HG03060 (cell line): ENCODE measurements around the gene RPP25.
"Not testable (repeated sequence)": the region's sequence is repeated elsewhere in the genome, so short reads cannot be mapped to it uniquely, and the experiment has no call there.

ENCODE experiments used
- ATAC-seq: cut with Tn5 transposase; IDR thresholded peaks from one replicate; pipeline ENCODE4 v1.9.1; 2021; ENCODE audit warnings: low read depth, moderate number of reproducible peaks; ENCODE audit not compliant: unreplicated experiment

Gene RPP25

DNA sequence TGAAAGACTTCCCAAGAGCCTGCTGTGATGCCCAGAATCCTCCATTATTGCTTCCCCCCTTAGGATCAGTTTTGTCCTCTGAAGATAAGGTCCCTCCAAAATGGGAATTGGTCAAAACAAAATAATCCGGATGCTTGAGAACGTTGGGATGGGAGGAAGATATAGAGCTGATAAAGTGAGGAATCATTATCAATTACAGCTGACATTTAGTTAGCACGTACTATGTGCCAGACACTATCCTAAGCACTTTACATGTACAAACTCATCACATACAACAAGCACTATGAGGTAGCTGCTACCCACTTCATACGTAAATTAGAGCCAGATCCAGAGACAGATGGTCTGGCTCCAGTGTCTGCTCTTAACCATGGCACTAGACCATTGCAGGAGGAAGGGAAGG lies 6.6 kb upstream of the RPP25 start:
- ATAC-seq, result no peak

DNA sequence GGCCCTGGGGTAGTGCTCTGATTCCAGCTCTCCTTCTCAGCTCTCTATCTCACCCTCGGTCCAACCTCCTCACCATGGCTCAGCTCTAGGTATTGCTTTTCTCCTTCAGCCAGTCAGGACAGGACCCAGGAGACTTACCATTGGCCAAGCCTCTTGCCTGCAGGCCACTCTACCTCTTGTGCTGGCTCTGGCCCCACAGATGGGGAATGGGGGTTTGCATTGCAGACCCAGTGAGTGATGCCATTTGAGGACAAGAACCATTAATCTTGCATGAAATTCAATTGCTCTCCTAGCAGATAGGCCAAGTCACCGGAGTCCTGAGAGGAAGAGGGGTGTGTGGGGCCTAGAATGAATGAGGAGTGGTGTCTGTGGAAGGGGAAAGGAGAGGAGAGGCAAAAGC lies 6.1 kb upstream of the RPP25 start:
- no peak for ATAC-seq

DNA sequence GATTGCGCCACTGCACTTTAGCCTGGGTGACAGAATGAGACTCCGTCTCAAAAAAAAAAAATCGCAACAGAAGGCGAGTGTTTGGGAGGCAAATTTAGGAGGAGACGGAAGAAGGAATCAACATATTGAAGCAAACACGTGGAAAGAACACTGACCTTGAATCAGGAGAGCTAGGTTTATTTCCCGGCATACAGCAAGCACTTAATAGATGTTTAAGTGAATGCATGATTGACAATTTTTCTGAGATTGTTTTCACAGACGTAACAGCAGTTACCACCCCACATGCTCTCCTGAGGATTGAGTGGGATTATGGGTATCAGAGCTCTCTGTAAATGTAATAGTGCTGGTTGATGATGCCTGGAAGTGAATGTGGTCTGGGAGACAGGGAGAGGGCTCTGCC lies 5.6 kb upstream of the RPP25 start:
- no peak for ATAC-seq

DNA sequence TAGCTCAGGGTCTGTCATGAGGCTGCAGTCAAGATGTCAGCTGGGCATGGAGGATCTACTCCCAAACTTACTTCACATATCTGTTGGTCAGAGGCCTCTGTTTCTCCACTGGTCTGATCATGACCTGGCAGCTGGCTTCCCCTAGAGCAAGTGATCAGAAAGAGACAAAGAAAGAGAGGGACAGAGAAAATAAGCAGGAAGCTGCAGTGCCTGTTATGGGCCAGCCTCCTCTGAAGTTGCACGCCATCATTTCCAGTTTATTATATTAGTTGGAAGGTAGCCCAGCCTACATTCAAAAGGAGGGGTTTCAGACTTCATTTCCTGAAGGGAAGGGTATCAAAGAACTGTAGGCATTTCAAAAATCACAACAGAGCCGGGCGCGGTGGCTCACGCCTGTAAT lies 5.0 kb upstream of the RPP25 start:
- ATAC-seq, result no peak

DNA sequence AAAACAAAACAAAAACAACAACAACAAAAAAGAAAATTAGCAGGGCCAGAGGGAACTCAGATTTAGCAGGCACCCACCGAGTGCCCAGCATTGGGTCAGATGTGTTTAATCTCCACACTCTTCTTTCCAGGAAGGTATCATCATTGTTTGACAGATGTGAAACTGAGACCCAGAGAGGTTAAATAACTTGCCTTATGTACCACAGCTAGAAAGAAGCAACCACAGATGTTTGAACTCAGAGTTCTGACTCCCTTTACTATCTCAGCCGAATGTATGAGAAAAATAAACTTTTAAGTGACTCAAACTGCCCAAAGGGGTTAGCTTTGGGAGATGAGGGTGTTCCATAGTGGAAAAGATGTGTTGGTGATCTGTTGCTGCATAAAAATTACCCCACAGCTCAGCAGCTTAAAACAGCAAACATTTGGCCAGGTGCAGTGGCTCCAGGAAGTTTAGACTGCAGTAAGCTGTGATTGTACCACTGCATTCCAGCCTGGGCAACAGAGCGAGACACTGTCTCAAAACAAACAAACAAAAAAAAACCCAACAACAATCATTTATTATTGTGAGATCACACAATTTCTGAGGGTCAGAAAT lies 4.5 kb upstream of the RPP25 start:
- ATAC-seq, result no peak

DNA sequence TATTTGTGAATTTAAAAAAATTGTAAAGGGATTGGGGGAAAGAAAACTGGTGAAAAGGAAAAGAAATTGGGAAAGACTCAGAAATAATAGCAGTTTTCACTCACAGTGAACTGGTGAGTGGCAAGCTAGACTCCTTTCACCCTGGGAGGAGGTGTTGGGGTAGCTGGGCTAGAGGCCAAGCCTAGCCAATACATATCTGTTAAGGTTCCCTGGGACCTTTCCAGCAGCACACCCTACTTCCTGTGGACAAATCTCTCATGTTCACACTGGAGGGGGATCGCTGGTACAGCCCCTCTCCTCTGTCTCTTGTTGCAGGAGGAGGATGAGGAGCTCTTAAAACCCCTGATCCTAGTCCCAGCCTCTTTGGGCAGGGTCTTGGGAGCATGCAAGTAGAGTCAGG lies 3.7 kb upstream of the RPP25 start:
- ATAC-seq, result no peak

DNA sequence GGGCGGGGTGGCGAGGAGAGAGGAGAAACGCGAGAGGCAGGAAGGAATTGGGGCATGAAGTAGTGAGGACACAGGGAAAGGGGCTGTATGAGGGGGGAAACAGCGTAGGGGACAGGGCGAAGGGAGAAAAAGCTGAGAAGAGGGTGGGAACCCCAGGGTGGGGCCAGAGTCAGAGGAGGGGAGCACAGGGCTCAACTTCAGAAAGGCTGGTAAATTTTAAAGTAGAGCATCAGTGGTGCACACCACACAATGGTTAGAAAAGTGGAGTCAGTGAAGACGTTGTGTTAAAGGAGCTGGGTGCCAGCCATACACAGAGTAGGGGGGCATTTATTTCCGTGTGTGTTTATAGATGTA lies 3.0 kb upstream of the RPP25 start:
- no peak for ATAC-seq

DNA sequence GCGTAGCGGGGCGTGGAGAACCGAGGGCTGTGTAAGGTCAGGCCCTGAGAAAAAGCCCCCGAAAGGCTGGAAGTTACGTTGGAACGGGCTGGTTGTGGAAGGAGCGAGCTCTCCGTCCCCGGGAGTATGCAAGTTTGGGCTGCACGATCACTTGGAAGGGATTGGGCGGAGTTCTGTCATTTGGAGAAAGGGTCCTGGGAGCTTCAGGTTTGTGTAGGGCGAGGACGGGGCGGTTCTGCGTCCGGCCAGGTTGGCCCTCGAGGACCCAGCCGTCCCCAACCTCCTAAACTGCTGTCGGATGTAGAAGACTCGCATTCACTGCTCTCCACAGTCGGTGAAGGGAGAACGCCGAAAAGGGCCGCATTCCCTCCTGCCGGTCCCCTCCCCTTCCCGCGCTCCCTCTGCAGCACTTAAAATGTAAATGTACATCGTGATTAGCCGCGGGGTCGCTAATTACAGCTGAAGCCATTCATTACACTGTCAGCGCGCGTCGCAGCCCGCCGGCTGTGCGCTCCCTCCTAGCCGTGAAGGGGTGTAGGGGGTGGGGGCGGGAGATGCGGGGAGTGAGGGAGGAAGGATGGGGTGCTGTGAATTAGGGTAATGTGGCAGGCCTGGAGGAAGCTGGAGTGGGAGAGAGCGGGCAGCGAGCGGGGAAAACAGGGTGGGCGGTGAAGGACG lies 2.5 kb upstream of the RPP25 start:
- ATAC-seq, result no peak

DNA sequence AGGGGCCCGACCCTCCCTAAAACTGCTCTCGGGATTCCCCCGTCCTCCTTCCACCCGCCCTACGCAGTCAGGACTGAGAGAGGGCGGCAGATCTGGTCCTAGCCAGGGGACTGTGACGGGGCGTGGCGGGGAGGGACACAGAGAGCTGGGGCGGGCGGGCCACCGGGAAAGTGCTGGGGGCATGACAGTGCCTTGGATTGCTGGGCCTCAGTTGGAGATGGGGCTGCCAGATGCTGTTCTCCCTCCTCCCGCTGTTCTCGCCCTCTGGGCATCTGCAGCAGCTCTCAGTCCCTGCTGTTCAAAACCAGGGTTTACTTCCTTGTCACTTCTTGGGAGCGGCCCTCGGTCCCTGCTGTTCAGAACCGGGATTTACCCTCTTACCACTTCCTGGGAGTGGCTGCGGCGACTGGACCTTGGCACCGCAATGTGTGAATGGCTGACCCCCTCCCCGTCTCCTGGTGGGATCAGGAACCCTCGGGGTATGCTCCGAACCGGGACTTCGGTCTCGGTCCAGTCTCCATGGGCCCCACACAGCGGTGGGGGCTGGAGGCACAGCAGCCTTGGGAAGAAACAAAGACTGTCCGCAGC lies 1.8 kb upstream of the RPP25 start:
- ATAC-seq, result no peak

DNA sequence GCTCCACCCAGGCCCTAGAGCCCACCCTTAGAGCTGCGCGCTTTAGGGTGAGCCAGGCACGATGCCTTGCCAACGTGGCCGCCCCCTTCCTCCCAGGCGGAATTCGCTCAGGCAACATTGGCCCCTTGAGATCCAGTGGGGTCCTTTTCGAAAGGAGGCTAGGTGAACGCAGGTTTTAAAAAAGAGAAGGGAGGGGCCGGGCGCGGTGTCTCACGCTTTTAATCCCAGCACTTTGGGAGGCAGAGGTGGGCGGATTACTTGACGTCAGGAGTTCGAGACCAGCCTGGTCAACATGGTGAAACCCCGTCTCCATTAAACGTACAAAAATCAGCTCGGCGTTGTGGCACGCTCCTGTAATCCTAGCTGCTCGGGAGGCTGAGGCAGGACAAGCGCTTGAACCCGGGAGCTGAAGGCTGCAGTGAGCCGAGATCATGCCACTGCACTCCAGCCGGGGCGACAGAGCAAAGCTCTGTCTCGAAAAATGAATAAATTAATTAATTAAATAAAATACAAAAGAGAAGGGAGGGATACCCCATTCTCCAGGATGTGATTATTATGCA lies 984 bp upstream of the RPP25 start:
- no peak for ATAC-seq

DNA sequence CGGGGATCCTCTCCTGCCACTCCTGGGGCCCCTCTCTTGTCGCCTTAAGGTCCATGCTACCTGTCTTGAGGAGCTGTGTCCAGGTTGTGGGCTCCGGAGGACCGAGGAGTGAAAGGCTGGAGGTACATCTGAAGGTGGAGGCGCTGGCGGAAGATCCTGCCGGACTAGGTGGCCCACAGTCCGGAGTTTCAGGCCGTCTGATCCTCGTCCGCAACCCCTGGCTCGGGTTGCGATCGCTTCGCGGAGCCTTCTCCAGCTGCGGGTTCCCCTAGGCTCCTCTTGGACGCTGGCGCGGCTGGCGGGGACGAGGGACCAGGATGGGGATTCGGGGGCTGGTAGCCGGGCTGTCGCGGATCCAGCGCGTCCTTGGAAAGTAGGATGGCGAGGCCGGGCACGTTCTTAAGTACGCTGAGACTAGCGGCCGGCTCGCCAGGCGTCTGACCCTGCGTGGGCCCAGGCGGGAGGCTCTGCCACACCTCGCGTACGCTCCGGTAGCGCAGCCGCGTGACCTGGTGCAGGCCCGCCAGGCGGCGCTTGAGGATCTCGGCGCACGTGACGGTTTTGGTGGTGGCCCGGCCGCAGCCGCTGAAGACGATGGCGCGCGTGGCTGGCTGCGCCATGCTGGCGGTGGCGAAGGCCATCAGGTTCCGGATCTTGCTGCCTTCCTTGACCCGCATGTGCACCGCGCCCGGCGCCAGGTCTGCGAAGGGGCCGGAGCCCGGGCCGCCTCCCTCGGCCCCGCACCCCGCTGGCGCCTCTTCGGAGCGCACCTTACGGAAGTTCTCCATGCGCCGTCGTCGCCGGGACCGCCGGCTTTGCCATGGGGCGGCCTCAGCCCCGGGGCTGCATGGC lies 550 bp downstream of the RPP25 start:
- no peak for ATAC-seq

DNA sequence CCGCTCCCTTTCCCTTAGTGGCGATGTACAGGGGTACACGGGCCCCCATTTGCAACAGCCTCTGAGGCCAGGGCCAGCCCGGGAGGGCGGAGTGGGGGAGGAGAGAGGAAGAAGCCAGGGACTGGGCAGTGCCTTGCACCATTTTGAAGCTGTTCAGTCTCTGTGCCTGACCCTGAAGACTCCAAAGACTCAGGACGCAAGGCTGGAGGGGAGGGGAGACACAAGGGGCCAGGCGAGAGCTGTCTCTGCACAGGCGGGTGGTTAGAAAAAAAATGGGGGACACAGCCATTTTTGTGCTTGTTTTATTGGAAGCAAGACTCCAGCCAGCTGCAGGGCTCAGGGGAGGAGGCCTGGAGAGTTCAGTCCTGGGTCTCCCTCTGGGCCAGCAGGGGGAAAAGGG lies 1.6 kb downstream of the RPP25 start:
- ATAC-seq, result no peak

DNA sequence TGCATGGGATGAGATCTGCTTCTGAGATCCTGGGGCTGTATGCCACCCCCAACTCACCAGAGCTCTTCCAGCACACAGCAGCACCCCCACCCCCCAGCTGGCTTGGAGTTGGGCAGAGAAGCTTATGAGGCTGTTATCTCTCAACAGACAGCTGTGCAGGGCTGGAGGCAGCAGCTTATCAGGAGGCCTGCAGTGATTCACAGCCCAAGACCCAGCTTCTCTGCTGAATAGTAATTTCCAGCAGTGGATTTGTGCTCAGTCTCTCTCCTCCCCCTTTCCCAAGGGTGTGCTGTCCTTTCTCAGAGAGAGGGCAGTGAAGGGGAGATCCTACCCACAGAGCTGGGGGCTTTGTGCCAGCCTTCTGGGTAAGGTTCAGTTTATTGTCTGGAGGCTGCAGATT lies 2.1 kb downstream of the RPP25 start:
- ATAC-seq, result no peak

DNA sequence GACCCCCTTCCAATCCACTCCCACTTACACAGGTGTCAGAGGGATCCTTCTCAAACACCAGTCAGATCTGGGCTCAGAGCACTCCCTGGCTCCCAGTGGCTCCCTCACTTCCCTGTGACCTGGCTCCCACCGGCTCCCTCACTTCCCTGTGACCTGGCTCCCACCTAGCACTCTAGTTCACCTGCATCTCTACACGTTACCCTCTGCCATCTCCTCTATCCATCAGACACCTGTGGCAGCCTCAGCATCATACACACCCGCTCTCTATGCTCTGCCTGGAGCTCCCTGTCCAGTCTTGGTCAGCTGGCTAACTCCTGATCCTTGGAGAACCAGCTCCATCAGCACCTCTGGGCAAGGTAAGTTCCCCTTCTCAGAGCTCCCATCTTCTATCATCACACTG lies 5.6 kb downstream of the RPP25 start:
- ATAC-seq, result no peak

DNA sequence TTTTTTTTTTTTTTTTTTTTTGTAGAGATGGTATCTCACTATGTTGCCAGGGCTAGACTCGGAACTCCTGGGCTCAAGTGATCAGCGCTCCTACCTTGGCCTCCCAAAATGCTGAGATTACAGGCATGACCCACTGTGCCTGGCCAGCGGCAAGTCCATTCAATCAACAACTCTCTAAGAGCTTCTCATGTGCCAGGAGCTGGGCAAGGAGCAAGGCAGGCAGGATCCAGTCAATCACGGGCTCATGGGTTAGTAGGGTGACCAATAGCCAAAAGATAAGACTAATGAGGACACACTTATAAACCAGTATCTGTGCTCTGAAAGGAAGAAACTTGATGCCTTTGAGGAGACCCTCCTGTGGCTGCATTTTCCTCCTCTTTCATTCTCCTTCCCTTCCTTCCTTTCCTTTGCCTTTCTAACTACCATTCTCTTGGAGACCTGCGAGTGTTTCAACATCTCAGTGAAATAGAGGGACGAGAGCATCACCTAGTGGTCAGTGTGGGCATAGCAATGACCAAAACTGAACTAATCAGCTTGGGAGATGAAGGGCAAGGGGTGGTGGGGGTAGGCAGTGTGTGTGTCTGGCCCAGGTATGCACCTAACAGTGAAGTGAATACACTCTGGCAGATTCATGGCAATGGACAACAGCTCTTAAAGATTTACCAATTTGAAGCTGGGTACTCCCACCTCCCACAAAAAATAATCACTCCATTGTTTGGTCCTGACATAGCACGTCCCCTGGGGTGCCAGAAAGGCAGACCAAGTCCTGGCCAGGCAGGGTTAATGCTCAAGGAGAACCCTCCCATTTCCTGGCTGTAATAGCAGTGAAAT lies 6.3 kb downstream of the RPP25 start:
- no peak for ATAC-seq

DNA sequence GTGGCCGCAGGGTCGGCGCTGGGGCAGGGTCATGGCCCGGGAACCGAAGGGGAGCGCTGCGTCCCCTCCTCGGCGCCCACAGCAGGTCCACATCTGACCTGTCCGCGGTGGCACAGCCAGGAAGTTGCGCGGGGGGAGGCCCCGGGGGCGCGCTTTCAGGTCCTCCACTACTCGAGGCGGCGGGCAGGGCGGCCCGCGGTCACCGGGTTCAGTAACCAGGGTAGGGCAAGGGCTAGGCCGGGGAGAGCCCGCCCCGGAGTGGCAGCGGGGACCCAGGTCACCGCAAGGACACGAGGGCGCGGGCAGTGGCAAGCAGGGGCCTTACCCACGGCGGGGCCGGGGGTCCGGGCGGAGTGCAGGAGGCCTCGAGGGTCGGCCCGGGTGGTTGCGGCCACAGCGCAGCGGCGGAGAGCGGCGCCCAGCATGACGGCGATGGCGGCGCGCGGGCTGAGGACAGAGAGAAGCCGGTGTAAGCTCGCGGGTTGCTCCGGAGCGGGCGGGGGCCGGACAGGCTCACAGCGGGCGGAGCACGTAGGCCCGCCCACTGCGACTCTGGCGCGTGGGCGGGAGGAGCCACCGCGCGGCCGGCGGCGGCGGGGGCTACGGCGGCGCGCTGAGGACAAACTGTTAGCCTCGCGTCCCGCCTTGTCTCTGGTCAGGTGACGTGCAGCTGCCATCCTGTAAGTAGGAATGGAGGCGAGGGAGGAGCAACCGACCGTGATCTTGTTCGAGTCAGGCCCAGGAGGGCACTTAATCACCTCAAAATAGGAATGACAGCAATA lies 18.8 kb downstream of the RPP25 start, which contains the start of gene COX5A:
TSS of gene COX5A (minus strand) at position 484 of the 782 bp plus-strand sequence. CDS start at position 425, 59 bp downstream.
- peak; percentile 67 for ATAC-seq

DNA sequence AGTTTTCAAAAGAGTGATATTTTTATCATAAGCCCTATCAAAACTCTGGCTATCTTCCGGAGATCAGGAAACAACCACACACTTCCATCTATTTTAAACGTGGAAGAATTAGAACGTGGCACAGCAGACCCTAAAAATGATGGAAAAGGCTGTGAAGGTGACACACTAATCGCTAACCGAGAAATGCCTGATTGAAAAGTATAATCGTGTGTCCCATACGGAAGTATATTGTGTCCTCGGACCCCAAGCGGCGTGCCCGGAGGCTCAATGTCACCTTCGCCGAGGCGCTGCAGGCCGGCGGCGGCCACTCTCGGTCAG lies 19.3 kb downstream of the RPP25 start:
- ATAC-seq, result no peak

DNA sequence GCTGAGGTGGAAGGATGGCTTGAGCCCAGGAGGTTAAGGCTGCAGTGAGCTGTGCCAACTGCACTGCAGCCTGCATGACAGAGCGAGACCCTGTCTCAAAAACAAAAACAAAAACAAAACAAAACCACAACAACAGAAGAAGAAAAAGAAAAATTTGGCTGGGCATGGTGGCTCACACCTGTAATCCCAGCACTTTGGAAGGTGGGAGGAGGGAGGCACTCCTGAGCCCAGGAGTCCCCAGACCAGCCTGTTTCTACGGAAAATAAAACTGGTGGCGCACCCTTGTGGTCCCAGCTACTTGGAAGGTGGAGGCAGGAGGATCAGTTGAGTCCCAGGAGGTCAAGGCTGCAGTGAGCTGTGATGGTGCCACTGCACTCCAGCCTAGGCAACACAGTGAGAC lies 21.4 kb downstream of the RPP25 start:
- not testable (repeated sequence) for ATAC-seq

DNA sequence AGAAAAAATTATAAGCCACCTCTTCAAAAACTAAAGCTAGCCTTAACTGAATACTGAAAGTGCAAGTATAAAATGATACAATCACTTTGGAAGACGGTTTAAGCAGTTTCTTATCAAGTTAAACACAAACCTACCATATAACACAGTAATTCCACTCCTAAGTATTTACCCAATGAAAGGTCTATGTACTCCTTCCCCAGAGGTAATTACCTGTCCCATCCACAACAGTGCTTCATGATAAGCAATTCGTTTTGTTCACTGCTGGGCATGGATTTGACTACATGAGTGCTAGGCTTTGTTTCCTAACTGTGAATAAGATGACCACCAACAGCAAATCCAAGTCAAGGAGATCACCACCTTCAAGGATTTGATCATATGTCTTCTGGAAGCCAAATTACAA lies 23.0 kb downstream of the RPP25 start:
- no peak for ATAC-seq

DNA sequence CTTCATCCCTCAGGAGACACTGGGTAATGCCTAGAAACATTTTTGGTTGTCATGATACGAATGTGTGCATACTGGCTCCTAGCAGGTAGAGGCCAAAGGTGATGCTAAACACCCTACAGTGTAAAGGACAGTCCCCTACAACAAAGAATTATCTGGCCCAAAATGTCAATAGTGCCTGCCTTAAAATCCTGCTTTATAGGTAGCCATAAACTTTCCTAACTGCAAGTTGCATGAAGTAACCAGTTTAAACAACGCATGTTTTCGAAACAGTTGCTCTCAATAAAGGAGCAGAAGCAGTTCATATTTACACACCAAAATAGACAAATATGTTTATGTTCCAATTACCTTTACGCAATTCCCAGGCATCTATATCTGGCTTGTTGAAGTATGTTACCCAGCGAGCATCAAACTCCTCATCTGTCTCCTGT lies 27.8 kb downstream of the RPP25 start:
- no peak for ATAC-seq
